GM19467 (cell line): ENCODE results near the gene C4orf51.

ENCODE experiments used
- ATAC-seq: cut with Tn5 transposase; IDR thresholded peaks from one replicate; pipeline ENCODE4 v1.9.1; 2021; ENCODE audit warnings: mild to moderate bottlenecking, moderate library complexity; ENCODE audit not compliant: unreplicated experiment

Gene C4orf51

GRCh38 chr4:145709336-145709735 is 29.4 kb downstream of the C4orf51 start:
- ATAC-seq = no peak

DNA sequence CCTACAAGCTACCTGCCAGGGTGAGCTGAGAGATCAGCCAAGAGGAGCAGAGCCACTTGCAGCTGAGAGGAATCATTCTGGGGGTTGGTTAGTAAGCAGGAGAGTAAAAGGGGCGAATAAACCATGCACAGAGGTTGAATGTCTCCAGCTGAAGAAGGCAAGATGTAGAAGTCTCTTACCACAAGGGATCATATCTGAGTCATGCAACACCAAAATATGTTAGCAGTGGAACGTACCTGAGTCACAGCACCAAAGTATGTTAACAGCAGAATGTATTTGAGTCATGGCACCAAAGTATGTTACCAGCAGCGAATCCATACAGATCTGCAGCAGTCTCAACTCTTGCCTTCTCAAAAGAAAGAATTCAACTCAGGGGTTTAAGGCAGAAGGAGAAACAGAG is 29.9 kb downstream of the C4orf51 start:
- no peak for ATAC-seq

- ATAC-seq = no peak
Observed at GRCh38 chr4:145716200-145716599, 36.3 kb downstream of the C4orf51 start.

GRCh38 chr4:145716661-145717200 is 36.8 kb downstream of the C4orf51 start:
- ATAC-seq = no peak

DNA sequence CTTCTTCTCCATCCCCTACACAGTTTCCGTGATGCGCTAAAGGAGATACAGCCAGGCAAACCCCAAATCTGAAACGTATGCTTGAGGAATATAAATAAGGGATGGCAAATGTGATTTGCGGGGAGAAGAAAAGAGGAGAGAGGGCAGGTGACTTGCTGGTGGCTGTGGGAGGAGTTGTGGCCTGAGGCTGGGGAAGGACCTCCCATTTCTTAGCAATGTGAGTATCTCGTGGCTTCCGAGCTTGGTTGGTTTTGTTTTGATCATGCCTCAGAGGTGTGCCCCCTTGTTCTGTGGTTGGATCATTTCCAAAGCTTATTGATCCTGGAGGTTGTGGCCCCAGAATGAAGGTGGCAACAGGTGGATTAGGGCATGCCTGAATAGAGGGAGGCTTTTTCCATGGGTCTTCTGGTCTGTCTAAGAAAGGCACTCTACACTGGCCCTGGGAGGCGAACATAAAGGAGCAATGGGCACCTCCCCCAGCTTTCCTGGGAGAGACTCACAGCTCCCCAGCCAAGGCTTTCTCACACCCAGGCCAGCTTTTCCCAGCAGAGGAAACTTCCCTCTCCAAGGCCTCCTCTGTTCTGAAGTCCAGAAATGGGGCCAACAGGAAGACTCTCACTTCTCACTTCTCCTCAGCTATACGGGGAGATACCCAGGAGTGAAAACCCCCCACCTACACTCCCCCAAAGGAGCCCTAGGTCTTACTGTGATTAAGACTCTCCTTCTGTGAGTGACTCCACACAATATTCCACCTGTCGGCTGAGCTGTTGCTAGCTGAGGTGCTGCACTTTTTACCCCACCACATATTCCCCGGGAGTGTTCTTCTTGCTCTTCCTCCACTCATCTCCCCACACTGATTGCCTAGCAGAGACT is 40.0 kb downstream of the C4orf51 start:
- no peak for ATAC-seq

- no peak for ATAC-seq
Observed at GRCh38 chr4:145720656-145721055, 40.7 kb downstream of the C4orf51 start.

- no peak for ATAC-seq
Observed at GRCh38 chr4:145722561-145722960, 42.6 kb downstream of the C4orf51 start.

DNA sequence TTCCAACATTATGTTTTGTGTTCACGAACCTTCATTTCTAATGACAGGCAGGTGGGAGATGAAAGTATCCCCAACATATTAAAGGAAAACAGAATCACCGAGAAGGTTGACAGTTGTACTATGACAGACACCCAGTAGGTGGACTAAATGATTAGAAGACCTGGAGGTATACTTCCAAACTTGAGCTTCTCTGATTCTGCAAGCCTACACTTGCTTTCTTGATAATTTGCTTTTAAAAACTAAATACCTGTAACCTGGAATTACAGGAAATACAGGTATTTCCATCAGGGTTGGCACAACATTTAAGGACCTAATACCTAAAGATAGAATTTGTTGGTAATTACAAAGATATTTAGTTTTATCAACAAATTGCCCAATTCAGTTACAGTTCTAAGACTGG is 43.4 kb downstream of the C4orf51 start:
- no peak for ATAC-seq

GRCh38 chr4:145730026-145730425 is 50.1 kb downstream of the C4orf51 start:
- ATAC-seq = no peak

DNA sequence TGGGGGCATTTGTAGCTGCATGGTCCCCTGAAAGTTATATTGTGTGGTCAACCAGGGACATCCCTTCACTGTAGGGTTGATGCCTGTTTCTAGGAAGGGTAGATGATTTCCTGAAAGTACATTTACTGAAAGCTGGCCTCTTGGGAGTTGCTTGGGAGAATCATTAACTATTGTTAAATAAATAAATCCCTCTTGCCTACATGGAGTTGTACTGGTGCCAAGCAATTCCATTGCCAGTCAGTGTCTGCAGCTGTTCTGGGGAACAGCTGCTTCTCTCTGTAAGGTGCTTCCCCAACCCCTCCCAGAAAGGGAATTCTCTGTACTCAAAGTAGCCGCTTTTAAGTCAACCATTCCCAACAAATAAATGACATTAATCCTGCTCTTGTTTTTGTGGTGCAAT is 51.1 kb downstream of the C4orf51 start:
- no peak for ATAC-seq

- ATAC-seq = no peak
Observed at GRCh38 chr4:145732001-145732815, 52.3 kb downstream of the C4orf51 start.

- peak; percentile 83 for ATAC-seq
Observed at GRCh38 chr4:145732895-145733880, 53.2 kb downstream of the C4orf51 start.

- no peak for ATAC-seq
Observed at GRCh38 chr4:145734031-145734430, 54.1 kb downstream of the C4orf51 start.

- ATAC-seq = no peak
Observed at GRCh38 chr4:145734576-145735346, 54.8 kb downstream of the C4orf51 start.

DNA sequence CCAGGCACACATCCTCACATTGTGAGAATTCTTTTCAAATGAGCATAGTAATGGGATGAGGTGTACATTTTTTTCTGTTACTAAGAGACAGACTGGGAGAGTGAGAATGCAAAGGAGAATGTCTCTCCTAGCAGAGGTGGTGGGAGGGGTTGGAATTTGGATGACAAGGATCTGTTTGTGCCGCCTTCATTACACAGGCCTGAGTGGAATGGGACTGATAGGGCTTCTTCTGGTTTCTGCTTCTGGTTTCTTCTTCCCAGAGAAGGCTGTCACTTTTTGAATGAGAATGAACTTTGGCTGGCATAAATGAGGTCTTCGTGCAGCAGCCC is 55.4 kb downstream of the C4orf51 start:
- ATAC-seq = no peak

- ATAC-seq = no peak
Observed at GRCh38 chr4:145735827-145736226, 55.9 kb downstream of the C4orf51 start.

GRCh38 chr4:145736241-145736831 is 56.4 kb downstream of the C4orf51 start:
- no peak for ATAC-seq

DNA sequence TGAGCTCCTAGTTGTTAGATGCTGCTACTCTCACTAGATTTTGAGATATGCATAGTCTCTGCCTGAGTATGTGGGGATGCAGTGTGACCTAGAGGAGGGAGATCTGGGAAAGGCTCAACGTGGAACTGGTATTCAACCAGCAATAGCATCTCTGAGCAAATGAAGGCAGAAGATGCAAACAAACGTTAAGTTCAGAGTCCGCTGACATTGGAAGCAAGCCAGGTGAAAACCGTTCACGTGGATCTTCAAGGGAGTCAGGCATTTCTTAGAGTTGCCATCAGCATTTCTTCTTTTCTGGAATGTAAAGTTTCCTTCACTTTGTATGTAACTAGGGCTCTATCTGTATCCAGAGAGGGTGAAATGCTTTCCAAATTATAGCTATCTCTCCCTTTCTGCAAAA is 59.9 kb downstream of the C4orf51 start:
- ATAC-seq = no peak

GRCh38 chr4:145740806-145741205 is 60.9 kb downstream of the C4orf51 start:
- no peak for ATAC-seq

DNA sequence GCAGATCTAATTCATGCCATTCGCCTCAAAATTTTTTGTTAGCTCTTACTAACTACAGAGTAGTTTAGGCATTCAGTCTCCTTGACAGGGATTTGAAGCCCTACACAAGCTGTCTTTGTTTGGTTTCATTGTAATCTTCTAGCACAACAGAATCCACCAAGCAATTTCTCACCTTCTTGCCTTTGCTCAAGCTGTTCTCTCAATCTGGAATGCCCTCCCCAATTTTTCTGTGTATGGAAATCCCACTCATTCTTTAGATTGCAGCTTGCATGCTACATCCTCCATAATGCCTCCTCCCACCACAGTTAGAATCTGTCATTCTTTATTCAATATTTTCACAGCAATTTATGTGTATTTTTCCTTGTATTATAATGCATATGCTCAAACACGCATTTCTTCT is 63.7 kb downstream of the C4orf51 start:
- no peak for ATAC-seq
